HL-60 (cell line): ENCODE measurements around the gene ELP4.

Experiments used
- POLR2AphosphoS5 ChIP-seq: IDR thresholded peaks from 2 replicates; pipeline ENCODE4 v1.6.1; 2012; ENCODE audit warnings: low read depth
- SPI1 ChIP-seq: IDR thresholded peaks from 2 replicates; pipeline ENCODE4 v1.6.1; 2012; ENCODE audit warnings: low read depth, mild to moderate bottlenecking, borderline replicate concordance
- TF ChIP-seq, protein P1 (sequence below): IDR thresholded peaks from one replicate; pipeline ENCODE4 v1.5.1; 2011; ENCODE audit warnings: low read length, control low read depth, inconsistent platforms; ENCODE audit not compliant: insufficient read depth

DNA sequence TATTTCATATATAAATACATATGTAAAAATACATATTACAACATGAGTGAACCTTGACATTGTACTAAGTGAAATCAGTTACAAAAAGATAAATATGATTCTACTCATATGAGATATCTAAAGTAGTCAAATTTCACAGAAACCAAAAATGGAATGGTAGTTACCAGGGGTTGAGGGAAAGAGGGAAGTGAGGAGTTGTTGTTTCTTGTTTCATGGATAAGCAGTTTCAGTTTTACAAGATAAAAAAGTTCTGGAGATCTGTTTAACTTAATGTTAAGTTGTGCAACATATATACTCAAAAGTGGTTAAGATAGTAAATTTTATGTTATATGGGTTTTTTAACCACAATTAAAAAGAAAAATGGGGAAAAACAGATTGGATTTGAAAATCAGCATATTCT lies 107.7 kb downstream of the ELP4 start:
- TF ChIP-seq, protein P1, sequence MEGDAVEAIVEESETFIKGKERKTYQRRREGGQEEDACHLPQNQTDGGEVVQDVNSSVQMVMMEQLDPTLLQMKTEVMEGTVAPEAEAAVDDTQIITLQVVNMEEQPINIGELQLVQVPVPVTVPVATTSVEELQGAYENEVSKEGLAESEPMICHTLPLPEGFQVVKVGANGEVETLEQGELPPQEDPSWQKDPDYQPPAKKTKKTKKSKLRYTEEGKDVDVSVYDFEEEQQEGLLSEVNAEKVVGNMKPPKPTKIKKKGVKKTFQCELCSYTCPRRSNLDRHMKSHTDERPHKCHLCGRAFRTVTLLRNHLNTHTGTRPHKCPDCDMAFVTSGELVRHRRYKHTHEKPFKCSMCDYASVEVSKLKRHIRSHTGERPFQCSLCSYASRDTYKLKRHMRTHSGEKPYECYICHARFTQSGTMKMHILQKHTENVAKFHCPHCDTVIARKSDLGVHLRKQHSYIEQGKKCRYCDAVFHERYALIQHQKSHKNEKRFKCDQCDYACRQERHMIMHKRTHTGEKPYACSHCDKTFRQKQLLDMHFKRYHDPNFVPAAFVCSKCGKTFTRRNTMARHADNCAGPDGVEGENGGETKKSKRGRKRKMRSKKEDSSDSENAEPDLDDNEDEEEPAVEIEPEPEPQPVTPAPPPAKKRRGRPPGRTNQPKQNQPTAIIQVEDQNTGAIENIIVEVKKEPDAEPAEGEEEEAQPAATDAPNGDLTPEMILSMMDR: no peak
- TF ChIP-seq SPI1 (no peak), POLR2AphosphoS5 (no peak)
